OCI-M2 (cell line): ENCODE results near the gene RAB7A.

ENCODE experiments used
- DNase-seq: peaks from one replicate; lab custom pipeline; 2025; ENCODE audit not compliant: unreplicated experiment; lab: John Stamatoyannopoulos, UW

RAB7A gene

DNA sequence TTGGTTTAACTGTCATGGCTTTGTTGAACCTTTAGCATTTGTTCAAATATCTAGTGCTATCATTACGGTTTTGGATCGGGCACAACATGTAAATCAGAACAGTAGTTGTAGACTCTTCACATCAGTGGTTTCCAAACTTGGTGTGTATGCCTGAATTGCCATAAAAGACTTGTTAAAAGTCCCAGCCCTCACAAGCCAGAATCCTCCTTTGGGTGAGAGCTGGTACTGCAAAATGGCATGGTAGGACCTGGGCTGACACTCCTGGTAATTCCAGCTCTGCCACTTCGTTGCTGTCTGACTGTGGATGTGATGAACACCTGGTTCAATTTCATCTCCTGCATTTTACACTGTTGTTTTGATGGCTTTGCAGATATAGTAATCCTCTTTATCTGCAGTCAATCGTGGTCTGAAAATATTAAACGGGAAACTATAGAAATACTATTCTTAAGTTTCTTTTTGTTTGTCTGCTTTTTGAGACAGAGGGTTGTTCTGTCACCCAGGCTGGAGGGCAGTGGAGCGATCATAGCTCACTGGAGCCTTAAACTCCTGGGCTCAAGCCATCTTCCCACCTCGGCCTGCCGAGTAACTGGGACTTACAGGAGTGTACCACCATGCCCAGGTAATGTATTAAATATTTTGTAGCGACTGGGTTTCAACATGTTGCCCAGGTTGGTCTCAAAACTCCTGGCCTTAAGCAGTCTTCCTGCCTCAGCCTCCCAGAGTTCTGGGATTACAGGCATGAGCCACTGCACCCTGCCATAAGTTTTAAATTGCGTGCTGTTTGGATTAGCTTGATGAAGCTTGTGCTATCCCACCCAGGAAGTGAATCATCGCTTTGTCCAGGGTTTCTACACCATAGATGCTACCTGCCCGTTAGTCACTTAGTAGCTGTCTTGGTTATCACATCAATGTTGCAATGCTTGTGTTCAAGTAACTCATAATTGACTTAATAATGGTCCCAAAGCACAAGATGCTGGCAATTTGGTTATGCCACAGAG lies 61.6 kb downstream of the RAB7A start:
- no peak for DNase-seq

DNA sequence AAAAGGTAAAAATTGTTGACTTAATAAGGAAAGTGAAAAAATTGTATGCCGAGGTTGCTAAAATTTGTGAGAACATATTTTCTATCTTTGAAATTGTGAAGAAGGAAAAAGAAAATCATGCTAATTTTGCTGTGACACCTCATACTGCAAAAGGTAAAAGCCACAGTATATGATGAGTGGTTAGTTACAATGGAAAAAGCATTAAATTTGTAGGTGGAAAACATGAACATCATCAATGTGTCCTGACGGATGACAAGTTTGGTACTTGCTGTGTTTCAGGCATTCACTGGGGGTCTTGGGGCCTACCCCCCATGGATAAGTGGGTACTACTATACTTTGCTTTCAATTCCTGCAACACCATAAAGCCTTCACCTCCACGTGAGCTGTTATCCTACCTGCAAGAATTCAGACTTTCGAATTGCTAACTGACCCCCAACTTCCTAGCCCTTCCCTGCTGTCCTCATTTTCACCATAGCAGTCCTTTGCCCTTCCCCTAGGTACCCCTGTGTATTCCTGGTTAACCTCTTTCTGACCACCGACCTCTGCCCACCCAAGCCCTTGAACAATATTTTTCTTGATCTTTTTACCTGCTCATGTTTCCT lies 62.4 kb downstream of the RAB7A start:
- no peak for DNase-seq

DNA sequence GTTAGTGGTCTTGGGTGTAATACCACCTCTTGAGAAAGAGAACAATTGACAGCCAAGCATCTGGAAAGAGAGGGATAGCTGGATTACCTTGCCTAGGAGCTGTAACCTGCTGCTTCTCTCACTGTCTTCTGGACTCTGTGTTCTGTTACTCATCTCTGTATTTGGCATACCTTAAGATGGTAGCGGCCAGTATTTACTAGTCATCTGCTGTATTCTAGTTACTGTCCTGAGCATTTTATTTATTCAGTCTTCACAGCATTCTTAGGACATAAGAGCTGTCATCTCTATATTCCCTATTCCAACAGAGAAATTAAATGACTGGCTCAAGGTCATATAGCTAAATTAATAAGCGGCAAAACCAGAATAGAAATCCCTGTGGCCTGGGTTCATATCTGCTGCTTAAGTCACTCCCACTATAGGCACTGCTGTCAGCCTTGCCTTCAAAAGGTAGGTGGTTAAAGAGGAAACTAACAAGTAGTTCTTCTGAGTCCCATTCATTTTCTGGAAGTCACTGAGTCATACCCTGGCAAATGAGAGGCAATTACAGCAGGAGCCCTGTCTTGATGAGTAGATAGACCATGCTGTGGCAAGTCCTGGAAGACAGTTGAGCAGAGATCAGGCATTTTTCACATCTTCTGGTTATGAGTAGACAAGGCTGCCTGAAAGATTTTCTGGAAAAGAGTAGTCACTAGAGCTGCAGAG lies 68.2 kb downstream of the RAB7A start:
- DNase-seq: no peak

DNA sequence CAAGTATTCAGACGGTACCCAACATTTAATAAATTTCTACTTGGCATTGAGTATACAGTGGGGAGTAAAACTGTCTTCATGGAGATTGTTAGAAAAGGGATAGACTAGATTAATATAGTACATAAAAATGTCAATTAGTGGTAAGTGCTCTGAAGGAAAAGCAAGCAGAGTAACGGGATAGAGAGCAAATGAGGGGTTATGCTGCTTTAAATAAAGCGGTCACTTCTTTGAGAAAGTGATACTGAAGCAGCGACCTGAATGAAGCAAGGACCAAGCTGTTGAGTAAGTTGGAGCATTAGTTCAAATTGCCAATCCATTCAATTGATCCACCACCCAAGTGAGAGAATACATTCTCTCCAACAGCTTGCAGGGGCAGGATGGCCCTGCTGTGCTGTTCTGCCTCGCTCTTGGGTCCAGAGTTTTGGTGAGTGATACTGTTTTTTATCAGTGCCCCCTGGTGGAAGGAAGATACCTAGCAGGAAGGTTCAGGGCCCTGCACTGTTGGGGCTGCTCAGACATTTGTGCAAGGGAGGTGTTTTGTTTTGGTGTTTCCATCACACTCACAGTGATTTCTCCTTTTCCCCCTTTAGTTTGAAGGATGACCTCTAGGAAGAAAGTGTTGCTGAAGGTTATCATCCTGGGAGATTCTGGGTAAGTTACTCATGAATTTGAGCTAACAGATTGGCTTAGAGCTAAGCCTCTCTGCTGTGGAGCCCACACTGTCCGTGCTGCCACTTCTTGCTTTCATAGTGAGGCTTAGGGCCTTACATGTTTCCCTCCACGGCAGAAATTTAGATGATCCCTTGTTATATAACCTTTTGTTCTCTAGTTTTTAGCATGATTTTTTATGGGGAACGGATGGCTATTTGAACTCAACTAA lies 69.0 kb downstream of the RAB7A start:
- DNase-seq: no peak

DNA sequence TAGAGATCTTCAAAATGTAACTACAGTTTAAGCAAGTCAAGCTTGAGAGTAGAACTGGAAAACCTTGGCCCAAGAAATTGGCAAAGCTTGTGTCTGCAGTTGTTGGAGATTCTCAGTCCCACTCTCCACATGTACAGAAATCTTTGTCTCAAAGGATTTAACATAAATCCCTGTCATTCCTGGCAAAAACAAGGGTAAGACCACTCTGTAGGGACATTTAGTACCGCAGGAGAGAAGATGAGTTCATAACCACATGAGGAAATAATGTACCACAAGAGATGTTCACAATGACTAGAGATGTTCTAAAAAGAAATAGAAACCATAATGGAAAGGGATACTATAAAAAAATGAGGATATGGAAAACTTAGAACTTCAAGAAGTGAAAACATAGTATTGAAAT lies 73.7 kb downstream of the RAB7A start:
- DNase-seq: no peak

DNA sequence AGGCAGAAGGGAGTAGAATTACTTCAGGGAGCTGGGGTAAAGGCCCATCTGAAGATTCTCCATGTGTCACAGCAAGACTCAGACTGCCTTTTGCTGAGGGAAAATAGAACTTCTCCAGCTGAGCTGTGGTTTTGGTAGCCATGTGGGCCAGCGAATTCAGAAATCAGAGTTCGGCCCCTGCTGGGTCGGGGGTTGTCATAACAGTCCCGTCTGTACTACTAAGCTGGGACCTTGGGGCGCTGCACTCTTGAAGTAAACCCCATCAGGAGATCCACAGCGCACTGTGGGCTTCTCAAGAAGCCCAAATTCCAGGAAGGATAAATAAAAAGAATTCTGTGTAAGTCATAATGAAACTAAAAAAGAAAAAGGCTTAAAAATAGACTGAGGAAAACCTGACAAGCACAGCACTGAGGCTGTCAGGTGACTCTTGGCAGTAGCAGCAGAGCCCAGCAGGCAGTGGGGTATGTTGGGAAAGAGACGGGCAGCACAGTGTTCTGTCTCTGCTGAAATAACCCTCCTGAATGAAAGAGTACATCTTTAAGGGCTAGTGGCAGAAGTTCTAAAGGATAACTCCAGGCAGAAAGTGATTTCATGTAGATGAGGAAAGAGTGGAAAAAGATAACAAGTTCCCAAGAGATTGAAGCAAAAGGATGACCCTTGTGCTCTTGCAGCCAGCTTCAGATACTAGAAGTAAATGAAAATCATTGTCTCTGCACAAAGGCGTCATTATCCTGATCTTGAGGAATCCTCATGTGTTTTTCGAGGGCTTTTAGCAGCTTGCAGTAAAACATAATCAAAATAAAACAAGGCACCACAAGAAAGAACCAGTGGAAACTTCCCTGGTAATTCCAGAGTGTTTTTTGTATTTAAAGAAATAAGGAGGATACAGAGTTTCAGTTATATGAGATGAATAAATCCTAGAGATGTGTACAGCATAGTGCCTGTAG lies 74.5 kb downstream of the RAB7A start:
- no peak for DNase-seq

DNA sequence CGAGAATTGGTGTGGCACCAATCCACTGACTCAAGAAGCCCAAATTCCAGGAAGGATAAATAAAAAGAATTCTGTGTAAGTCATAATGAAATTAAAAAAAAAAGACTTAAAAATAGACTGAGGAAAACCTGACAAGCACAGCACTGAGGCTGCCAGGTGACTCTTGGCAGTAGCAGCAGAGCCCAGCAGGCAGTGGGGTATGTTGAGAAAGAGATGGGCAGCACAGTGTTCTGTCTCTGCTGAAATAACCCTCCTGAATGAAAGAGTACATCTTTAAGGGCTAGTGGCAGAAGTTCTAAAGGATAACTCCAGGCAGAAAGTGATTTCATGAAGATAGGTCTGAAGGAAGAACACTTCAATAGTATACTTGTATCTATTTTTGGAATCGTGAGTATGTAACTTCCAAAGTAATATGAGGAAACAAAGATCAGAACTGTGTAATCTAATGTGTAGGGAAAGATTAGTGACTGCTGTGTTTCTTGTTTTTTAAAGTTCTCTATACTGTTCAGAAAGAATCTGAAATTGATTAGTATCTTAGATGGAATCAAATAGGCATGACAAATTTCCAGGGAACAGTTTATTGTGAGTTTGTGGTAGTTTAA lies 75.9 kb downstream of the RAB7A start:
- DNase-seq: no peak

DNA sequence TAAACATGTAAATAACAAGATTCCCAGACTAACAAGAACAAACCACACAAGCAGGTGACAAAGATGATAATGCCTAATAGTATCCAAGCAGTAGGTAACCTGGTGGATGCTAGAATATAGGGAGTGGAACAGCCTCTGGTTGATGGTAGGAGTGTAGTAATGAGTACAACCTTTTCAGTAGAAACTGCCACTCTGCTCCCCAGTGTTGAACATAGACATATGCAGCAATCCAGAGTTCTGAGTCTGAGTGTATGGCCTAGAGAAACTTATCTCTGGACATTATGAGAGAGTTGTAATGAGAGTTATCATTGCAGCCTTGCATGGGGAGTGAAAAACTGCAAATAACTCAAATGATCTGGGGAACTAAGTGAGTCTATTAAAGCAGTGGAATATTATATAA lies 77.3 kb downstream of the RAB7A start:
- DNase-seq: no peak

DNA sequence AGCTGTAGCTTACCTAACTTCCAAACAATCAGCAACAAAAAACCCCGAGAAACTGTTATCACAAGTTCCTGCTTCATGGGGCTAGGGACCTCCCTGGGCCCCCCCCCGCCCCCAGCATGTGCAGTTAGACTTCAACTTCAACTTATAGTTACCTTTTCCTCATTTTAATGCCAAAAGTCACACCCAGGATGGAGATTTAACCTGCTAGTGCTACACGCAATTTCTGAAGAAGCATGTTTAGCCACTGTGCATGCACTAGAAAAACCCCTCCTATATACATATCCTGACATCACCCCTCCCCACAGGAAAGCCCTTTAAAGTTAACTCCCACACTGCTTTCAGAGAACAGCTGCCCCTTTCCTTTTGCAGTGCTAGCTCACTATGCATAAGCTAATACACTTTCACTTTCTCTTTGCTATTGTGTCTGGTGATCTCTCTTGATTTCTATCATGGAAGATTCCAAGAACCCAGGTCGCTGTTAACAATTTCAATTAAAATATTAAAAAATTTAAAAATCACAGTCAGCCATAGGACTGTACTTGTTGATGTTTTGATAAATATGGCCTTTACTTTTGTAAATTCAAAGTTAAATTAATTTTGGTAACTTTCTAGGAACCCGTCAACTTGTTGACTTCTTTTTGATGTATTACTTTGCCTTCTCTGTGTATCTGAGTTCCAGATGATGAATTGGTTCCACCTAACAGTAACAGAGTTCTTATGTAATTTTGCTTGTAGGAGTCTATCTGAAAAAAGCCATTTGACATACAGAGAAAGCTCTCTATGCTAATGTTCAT lies 78.2 kb downstream of the RAB7A start:
- DNase-seq: no peak

DNA sequence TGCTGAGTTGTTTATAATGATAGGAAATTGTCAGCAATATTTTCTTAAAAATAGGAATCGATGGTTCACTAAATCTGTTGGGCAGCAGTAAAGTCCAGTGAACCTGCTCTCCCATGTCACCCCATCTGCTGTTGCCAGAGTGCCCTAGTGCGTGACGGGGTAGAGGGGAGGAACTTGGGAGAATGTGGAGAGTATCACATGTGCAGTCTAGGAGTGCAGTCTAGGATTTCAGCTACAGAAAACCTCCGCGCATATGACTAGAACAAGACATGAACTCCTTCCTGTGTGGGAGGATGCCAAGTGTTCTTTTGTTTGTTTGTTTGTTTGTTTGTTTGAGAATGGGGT lies 78.8 kb downstream of the RAB7A start:
- no peak for DNase-seq

DNA sequence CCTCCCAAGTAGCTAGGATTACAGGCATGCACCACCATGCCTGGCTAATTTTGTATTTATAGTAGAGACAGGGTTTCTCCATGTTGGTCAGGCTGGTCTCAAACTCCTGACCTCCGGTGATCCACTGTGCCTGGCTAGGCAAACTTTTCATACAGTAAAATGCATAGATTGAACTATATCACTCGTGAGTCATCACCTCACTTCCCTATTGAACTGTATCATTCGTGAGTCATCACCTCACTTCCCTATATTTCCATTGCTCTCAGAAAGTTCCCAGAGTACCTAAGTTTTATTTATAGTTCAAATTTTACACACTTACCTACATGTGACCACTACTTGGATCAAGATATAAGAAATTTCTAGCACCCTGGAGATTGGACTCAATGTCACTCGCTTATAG lies 79.8 kb downstream of the RAB7A start:
- no peak for DNase-seq

DNA sequence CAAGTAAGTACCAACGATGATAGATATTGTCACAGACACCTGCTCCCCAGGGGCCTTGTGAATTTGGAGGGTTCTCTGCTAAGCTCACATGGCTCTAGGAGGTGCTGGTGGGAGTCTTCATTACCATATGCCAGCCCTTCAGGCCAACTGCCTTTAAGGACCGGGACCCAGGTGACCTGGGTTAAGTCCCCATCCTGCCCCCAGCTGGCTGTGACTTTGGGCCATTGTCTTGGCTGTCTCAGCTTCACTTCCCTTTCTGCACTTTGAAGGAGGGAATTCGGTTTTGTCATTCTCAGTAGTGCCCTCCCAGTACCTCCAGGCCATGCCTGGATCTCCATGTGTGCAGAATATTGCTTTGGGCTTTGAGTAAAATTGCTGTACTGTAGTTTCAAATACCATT lies 80.6 kb downstream of the RAB7A start:
- DNase-seq: no peak

DNA sequence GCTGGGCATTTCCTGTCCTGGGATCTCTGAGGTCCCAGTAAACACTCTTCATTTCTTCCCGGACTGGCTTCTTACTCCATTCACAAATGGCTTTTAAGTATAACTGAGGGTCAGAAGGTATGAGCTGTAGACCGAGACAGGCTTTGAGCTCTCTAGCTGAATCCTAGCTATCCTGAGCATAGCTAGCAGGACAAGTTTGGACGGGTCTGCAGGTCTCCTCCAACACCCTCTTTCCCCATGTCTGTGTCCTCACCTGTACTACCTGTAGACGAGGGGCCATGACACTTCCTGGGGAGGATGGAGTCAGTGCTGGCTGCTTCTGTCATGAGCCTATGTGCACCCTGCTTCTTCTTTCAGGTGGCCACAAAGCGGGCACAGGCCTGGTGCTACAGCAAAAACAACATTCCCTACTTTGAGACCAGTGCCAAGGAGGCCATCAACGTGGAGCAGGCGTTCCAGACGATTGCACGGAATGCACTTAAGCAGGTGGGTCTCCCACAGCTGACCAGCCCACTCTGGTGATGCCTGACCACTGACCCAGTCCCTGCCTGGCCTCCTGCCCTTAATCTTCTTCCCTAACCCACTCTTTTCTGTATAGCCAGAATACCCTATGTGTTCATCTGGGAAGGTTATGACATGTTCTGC lies 81.3 kb downstream of the RAB7A start:
- no peak for DNase-seq

DNA sequence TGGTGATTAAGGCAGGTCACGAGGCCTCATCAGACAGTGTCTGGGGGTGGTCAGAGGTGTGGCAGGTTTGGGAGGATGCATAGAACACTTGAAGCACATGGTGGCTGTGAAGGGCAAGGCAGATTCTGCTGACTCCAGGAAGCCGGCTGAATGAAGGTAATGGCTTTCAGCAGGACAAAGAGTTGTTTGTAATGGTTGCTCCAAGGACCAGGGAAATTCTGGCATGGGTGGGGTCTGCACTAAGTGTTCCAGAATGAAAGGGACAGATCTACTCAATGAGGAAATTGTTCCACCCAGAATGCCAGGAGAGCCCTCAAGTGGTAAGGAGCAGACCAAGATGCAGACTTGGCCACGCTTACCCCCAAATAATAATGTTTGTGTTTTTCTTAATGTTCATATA lies 82.7 kb downstream of the RAB7A start:
- no peak for DNase-seq

DNA sequence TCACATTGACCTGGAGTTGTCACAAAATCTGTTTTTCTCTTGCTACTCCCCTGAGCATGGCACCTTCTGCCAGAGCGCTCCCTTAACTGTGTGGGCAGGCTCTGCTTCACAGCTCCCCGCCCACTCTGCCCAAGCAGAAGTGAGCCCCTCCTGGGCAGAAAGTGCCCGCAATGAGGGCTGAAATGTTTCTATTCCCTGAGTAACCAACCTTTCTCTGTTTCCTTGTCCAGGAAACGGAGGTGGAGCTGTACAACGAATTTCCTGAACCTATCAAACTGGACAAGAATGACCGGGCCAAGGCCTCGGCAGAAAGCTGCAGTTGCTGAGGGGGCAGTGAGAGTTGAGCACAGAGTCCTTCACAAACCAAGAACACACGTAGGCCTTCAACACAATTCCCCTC lies 87.1 kb downstream of the RAB7A start:
- DNase-seq: no peak

DNA sequence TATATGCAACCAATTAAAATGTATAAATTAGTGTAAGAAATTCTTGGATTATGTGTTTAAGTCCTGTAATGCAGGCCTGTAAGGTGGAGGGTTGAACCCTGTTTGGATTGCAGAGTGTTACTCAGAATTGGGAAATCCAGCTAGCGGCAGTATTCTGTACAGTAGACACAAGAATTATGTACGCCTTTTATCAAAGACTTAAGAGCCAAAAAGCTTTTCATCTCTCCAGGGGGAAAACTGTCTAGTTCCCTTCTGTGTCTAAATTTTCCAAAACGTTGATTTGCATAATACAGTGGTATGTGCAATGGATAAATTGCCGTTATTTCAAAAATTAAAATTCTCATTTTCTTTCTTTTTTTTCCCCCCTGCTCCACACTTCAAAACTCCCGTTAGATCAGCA lies 88.1 kb downstream of the RAB7A start:
- no peak for DNase-seq

DNA sequence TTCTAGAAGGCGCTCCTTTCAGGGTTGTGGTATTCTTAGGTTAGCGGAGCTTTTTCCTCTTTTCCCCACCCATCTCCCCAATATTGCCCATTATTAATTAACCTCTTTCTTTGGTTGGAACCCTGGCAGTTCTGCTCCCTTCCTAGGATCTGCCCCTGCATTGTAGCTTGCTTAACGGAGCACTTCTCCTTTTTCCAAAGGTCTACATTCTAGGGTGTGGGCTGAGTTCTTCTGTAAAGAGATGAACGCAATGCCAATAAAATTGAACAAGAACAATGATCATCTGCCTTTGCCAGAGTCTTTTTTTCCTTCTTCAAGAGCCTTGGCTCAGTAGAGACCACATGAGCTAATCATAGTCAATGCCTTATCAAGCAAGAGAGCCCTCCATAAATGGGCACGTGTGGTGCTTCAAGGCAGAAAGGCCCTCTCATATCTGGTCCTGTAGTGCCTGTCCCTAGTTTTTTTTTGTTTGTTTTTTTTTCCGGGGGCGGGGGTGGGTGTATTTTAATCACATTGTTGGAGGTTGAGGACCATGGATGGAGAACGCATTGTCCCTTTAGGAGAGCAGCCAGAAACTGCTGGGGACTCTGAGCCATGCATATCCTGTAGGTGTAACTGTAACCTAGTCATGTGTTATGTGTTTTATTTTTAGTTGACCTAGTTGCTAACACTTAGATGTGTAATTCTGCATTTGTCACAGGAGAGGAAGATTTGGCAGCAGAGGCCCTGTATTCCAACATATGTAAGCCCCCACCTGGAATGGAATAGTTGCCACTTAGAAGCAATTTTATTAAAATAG lies 88.7 kb downstream of the RAB7A start:
- no peak for DNase-seq
